Activated naive CD8-positive, alpha-beta T cell treated with anti-CD3 and anti-CD28 coated beads, Interleukin-2, amount 10 ng/mL, durations not matched to agents 7 days and 5 days (primary cell): Measurements from ENCODE around the gene LDB2. TPM values are rescaled to one million over a fixed set of nuclear protein-coding genes. Genes with fewer than 3 reads are reported as not detected.
"Not testable (repeated sequence)": the region's sequence is repeated elsewhere in the genome, so short reads cannot be mapped to it uniquely, and the experiment has no call there.

Experiments used
- ATAC-seq: fragments of 150-1000 bp; cut with Tn5 transposase; one replicate; pipeline ENCODE4 v1.10.0; 2021; ENCODE audit warnings: low read depth, moderate library complexity
- POLR2A ChIA-PET: fragments of 350-600 bp; sonication (Branson Sonifier 250); formaldehyde crosslinking; loops from one replicate; lab custom pipeline; 2021; ENCODE audit warnings: antibody characterized with exemption; lab: Charles Lee
- DNase-seq: peaks from one replicate; pipeline ENCODE4 v3.0.0; 2021
- H3K27ac Mint-ChIP-seq: one replicate; pipeline ENCODE4 v1.8.0; 2022; ENCODE audit warnings: mild to moderate bottlenecking, mixed read lengths
- H3K27me3 Mint-ChIP-seq: one replicate; pipeline ENCODE4 v1.8.0; 2022; ENCODE audit warnings: mild to moderate bottlenecking, moderate library complexity, mixed read lengths
- H3K36me3 Mint-ChIP-seq: one replicate; pipeline ENCODE4 v1.8.0; 2021; ENCODE audit warnings: mild to moderate bottlenecking, mixed read lengths
- H3K4me1 Mint-ChIP-seq: one replicate; pipeline ENCODE4 v1.8.0; 2021; ENCODE audit warnings: mixed read lengths
- H3K4me3 Mint-ChIP-seq: one replicate; pipeline ENCODE4 v1.8.0; 2022; ENCODE audit warnings: mild to moderate bottlenecking, moderate library complexity, mixed read lengths
- H3K9me3 Mint-ChIP-seq: one replicate; pipeline ENCODE4 v1.8.0; 2021; ENCODE audit warnings: mixed read lengths
- total RNA-seq, 2 experiments: library from RNA; stranded (reverse); gene quantifications; one replicate each; pipeline ENCODE4 v1.2.3, GENCODE V29; 2021

The LDB2 gene
- total RNA-seq, 2 experiments from 2014 or later, result not detected

DNA sequence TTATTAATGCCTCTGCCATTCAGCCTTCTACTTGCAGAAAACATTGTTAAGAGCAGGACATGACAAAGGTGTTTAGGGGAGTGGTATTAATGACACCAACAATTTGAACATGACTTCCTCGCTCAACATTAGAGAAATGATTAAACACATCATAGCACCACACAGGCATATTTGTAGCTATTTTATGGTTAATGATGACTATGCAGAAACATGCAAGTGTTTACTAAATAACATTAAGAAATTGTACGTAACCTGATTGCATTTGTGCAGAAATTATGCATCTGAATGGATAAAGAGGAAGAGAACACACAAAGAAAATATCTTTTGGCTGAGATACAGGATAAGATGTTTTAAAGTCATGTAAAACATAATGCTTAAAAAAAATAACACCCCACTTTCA is 323.5 kb downstream of the LDB2 start:
- Mint-ChIP-seq H3K9me3 (no peaks in the 10 kb centered on the region), H3K27me3 (peaks cover 2% of the 10 kb centered on the region), H3K36me3 (no peaks in the 10 kb centered on the region), H3K4me1 (no peaks in the 10 kb centered on the region), H3K4me3 (no peak overlapping the region), H3K27ac (no peak overlapping the region)
- ATAC-seq (no peak), DNase-seq (no peak)
- POLR2A ChIA-PET, result no interaction called here

GRCh38 chr4:16573739-16574138 is 324.7 kb downstream of the LDB2 start:
- ATAC-seq (no peak), DNase-seq (no peak)
- Mint-ChIP-seq H3K4me1 (no peaks in the 10 kb centered on the region), H3K27ac (no peak overlapping the region), H3K27me3 (peaks cover 2% of the 10 kb centered on the region), H3K36me3 (no peaks in the 10 kb centered on the region), H3K4me3 (no peak overlapping the region), H3K9me3 (no peaks in the 10 kb centered on the region)
- POLR2A ChIA-PET, result no interaction called here

DNA sequence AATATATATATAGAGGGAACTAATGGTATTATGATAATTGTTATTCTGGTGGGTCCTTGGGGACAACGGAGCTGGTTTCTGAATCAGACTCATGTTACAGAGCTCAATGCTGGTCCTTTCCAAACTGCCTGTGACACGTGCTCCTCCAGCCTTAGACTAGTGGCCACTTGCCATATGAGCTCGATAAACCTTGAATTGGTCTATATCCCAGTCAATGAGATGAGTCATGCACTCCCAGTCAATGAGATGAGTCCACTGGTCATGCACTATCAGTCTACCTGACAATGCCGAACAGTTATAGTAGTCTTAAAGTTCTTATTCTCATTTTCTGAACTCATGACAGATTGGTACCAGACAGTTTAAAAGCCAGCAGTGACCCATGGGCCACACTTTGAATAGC is 325.2 kb downstream of the LDB2 start:
- H3K9me3 Mint-ChIP-seq, result no peaks in the 10 kb centered on the region
- H3K4me3 Mint-ChIP-seq, result no peak overlapping the region
- POLR2A ChIA-PET, result no interaction called here
- ATAC-seq (no peak), DNase-seq (no peak)
- H3K27ac Mint-ChIP-seq, result no peak overlapping the region
- H3K36me3 Mint-ChIP-seq, result no peaks in the 10 kb centered on the region
- peaks cover 2% of the 10 kb centered on the region for H3K27me3 Mint-ChIP-seq
- H3K4me1 Mint-ChIP-seq, result no peaks in the 10 kb centered on the region

- Mint-ChIP-seq H3K9me3 (no peaks in the 10 kb centered on the region), H3K36me3 (no peaks in the 10 kb centered on the region), H3K27me3 (no peaks in the 10 kb centered on the region), H3K4me3 (no peak overlapping the region), H3K4me1 (no peaks in the 10 kb centered on the region), H3K27ac (no peak overlapping the region)
- POLR2A ChIA-PET, result no interaction called here
- DNase-seq (no peak), ATAC-seq (no peak)
These were observed 325.8 kb downstream of the LDB2 start for GRCh38 chr4:16572631-16573030.

GRCh38 chr4:16572161-16572560 is 326.3 kb downstream of the LDB2 start:
- POLR2A ChIA-PET, result no interaction called here
- no peak overlapping the region for H3K4me3 Mint-ChIP-seq
- H3K9me3 Mint-ChIP-seq, result no peaks in the 10 kb centered on the region
- DNase-seq (no peak), ATAC-seq (no peak)
- H3K27me3 Mint-ChIP-seq, result no peaks in the 10 kb centered on the region
- H3K4me1 Mint-ChIP-seq, result no peaks in the 10 kb centered on the region
- no peak overlapping the region for H3K27ac Mint-ChIP-seq
- H3K36me3 Mint-ChIP-seq, result no peaks in the 10 kb centered on the region

- no peak overlapping the region for H3K27ac Mint-ChIP-seq
- H3K4me1 Mint-ChIP-seq, result no peaks in the 10 kb centered on the region
- no peaks in the 10 kb centered on the region for H3K36me3 Mint-ChIP-seq
- no peak overlapping the region for H3K4me3 Mint-ChIP-seq
- H3K9me3 Mint-ChIP-seq, result no peaks in the 10 kb centered on the region
- POLR2A ChIA-PET, result no interaction called here
- ATAC-seq (no peak), DNase-seq (no peak)
- H3K27me3 Mint-ChIP-seq, result no peaks in the 10 kb centered on the region
These were observed 328.7 kb downstream of the LDB2 start for GRCh38 chr4:16569790-16570189.

DNA sequence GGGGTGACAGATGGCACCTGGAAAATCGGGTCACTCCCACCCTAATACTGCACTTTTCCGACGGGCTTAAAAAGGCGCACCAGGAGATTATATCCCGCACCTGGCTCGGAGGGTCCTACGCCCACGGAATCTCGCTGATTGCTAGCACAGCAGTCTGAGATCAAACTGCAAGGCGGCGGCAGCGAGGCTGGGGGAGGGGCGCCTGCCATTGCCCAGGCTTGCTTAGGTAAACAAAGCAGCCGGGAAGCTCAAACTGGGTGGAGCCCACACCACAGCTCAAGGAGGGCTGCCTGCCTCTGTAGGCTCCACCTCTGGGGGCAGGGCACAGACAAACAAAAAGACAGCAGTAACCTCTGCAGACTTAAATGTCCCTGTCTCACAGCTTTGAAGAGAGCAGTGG is 341.1 kb downstream of the LDB2 start:
- H3K27ac Mint-ChIP-seq, DNase-seq, H3K4me3 Mint-ChIP-seq, ATAC-seq, H3K27me3 Mint-ChIP-seq, POLR2A ChIA-PET, H3K36me3 Mint-ChIP-seq, H3K4me1 Mint-ChIP-seq: not testable (repeated sequence)
- peaks cover 10% of the 10 kb centered on the region for H3K9me3 Mint-ChIP-seq

DNA sequence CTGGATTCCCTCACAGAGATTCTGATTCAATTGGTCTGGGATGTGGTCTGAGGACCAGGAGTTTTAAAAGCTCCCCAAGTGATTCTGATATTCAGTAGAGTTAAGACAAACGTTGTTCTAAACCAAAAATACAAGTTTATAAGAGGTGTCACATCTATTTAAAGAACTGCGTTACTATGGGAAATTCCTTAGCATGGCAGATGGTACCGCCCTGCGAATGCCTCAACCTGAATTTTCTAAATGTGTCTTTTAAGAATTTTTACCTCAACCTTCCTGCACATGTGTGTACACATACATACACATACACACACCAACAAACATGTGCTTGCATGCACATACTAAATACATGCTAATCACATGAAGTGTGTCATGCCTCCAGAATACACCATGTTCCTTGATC is 343.3 kb downstream of the LDB2 start:
- H3K36me3 Mint-ChIP-seq, result no peaks in the 10 kb centered on the region
- H3K27me3 Mint-ChIP-seq, result no peaks in the 10 kb centered on the region
- POLR2A ChIA-PET, result no interaction called here
- no peaks in the 10 kb centered on the region for H3K4me1 Mint-ChIP-seq
- H3K27ac Mint-ChIP-seq, result no peak overlapping the region
- H3K4me3 Mint-ChIP-seq, result no peak overlapping the region
- peaks cover 10% of the 10 kb centered on the region for H3K9me3 Mint-ChIP-seq
- no peak for ATAC-seq
- DNase-seq, result no peak

GRCh38 chr4:16550531-16550930 is 347.9 kb downstream of the LDB2 start:
- ATAC-seq, result no peak
- no peaks in the 10 kb centered on the region for H3K27me3 Mint-ChIP-seq
- no peak for DNase-seq
- H3K4me1 Mint-ChIP-seq, result no peaks in the 10 kb centered on the region
- H3K27ac Mint-ChIP-seq, result no peak overlapping the region
- H3K36me3 Mint-ChIP-seq, result no peaks in the 10 kb centered on the region
- peaks cover 3% of the 10 kb centered on the region for H3K9me3 Mint-ChIP-seq
- POLR2A ChIA-PET, result no interaction called here
- H3K4me3 Mint-ChIP-seq, result no peak overlapping the region

- POLR2A ChIA-PET, result no interaction called here
These were observed 352.8 kb downstream of the LDB2 start for GRCh38 chr4:16545656-16546055.

DNA sequence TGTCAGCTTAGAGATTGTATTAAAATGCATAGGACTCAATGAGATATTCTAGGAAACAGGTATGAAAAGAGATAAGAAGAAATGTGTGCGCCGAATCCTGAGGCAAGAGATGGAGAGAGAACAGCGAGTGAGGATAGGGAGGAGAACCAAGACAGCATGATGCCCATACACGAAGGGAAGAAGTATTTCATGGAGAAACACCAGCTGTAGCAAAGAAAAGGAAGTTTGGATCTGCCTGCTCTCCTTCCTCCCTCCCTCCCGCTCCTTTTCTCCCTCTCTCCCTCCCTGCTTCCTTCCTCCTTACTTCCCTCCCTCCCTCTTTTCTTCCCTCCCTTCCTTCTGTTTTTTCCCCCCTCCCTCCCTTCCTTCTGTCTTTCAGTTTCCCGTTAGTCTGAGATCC is 353.6 kb downstream of the LDB2 start:
- POLR2A ChIA-PET, result no interaction called here
- Mint-ChIP-seq H3K36me3 (no peaks in the 10 kb centered on the region), H3K27me3 (no peaks in the 10 kb centered on the region), H3K9me3 (no peaks in the 10 kb centered on the region), H3K27ac (no peak overlapping the region), H3K4me3 (no peak overlapping the region), H3K4me1 (no peaks in the 10 kb centered on the region)
- DNase-seq (no peak), ATAC-seq (no peak)

More at GRCh38 chr4:16545656-16546055, 352.8 kb downstream of the LDB2 start:
- no peak overlapping the region for H3K27ac Mint-ChIP-seq
- ATAC-seq (no peak), DNase-seq (no peak)
- no peak overlapping the region for H3K4me3 Mint-ChIP-seq
- H3K9me3 Mint-ChIP-seq, result no peaks in the 10 kb centered on the region
- no peaks in the 10 kb centered on the region for H3K4me1 Mint-ChIP-seq
- H3K36me3 Mint-ChIP-seq, result no peaks in the 10 kb centered on the region
- no peaks in the 10 kb centered on the region for H3K27me3 Mint-ChIP-seq

GRCh38 chr4:16544251-16544721 is 354.2 kb downstream of the LDB2 start:
- DNase-seq (no peak), ATAC-seq (no peak)
- Mint-ChIP-seq H3K36me3 (no peaks in the 10 kb centered on the region), H3K27me3 (no peaks in the 10 kb centered on the region), H3K9me3 (no peaks in the 10 kb centered on the region), H3K4me1 (no peaks in the 10 kb centered on the region), H3K27ac (no peak overlapping the region), H3K4me3 (no peak overlapping the region)
- POLR2A ChIA-PET, result no interaction called here

- no peaks in the 10 kb centered on the region for H3K9me3 Mint-ChIP-seq
- H3K27me3 Mint-ChIP-seq, result no peaks in the 10 kb centered on the region
- ATAC-seq (no peak), DNase-seq (no peak)
- no peak overlapping the region for H3K27ac Mint-ChIP-seq
- H3K36me3 Mint-ChIP-seq, result no peaks in the 10 kb centered on the region
- POLR2A ChIA-PET, result no interaction called here
- no peaks in the 10 kb centered on the region for H3K4me1 Mint-ChIP-seq
- H3K4me3 Mint-ChIP-seq, result no peak overlapping the region
These were observed 360.5 kb downstream of the LDB2 start for GRCh38 chr4:16537926-16538325.

DNA sequence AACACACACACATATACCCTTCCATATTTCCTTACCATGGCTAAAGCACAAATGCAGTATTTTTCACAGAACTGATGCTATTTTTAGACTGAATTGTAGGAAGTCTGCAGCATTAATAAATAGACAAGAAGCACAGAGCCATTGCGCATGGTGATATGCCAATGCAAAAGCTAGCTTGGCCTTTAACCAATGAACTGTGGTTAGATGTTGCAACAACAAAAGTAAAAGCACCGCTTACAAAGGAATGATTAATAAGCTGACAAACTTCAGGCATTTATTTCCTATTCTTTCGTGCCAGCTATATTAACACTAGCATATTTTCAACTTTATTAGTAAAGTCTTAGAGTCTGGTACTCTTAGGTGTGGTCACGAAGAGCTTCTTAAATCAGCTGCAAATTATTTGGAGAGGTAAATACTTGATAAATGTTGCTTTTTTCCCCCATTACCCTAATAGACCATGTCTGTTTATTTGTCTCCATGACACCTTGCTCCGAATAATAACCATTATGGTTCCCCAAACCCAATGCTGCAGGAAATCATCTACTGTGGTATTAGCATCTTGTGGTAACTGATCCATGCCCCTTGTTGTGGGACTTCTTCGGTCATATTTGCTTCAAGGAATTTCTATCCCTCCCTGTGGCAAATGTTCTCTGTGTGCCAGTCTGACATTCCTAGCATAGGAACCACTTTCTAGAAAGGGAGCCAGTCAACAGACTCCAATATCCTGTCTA is 366.0 kb downstream of the LDB2 start:
- no peak for ATAC-seq
- Mint-ChIP-seq H3K4me1 (no peaks in the 10 kb centered on the region), H3K36me3 (no peaks in the 10 kb centered on the region), H3K27me3 (no peaks in the 10 kb centered on the region), H3K27ac (no peak overlapping the region), H3K9me3 (no peaks in the 10 kb centered on the region), H3K4me3 (no peak overlapping the region)
- POLR2A ChIA-PET, result no interaction called here
- DNase-seq, result no peak
